SK-N-SH treated with all-trans-retinoic acid at 6 μM for 48 hours (cell line): ENCODE data around the gene LINS1.

ENCODE experiments used
- ARNTL ChIP-seq: fragments of 450-650 bp; formaldehyde crosslinking; IDR thresholded peaks from 2 replicates; pipeline ENCODE4 v1.5.0; 2020; ENCODE audit warnings: low read depth, mild to moderate bottlenecking, moderate library complexity, borderline replicate concordance
- ESRRG ChIP-seq: fragments of 250-450 bp; sonication (Bioruptor Pico); IDR thresholded peaks from 2 replicates; pipeline ENCODE4 v1.6.1; 2021; ENCODE audit warnings: mild to moderate bottlenecking
- RARB ChIP-seq: fragments of 250-450 bp; sonication (Bioruptor Pico); IDR thresholded peaks from 2 replicates; pipeline ENCODE4 v1.8.0; 2021; ENCODE audit warnings: mild to moderate bottlenecking, moderate library complexity
- ZFP3 ChIP-seq: fragments of 250-450 bp; sonication (Bioruptor Pico); IDR thresholded peaks from 2 replicates; pipeline ENCODE4 v1.5.0; 2020; ENCODE audit warnings: mild to moderate bottlenecking, moderate library complexity
- ZNF70 ChIP-seq: fragments of 450-650 bp; formaldehyde crosslinking; IDR thresholded peaks from 2 replicates; pipeline ENCODE4 v1.5.0; 2020; ENCODE audit warnings: mild to moderate bottlenecking, moderate library complexity
- ZNF8 ChIP-seq: fragments of 450-650 bp; formaldehyde crosslinking; IDR thresholded peaks from 2 replicates; pipeline ENCODE4 v1.5.0; 2020; ENCODE audit warnings: mild to moderate bottlenecking, moderate library complexity
- TF ChIP-seq, protein P1 (sequence below): fragments of 250-450 bp; sonication (Bioruptor Pico); IDR thresholded peaks from 2 replicates; pipeline ENCODE4 v1.5.0; 2020; ENCODE audit warnings: mild to moderate bottlenecking, moderate library complexity

DNA sequence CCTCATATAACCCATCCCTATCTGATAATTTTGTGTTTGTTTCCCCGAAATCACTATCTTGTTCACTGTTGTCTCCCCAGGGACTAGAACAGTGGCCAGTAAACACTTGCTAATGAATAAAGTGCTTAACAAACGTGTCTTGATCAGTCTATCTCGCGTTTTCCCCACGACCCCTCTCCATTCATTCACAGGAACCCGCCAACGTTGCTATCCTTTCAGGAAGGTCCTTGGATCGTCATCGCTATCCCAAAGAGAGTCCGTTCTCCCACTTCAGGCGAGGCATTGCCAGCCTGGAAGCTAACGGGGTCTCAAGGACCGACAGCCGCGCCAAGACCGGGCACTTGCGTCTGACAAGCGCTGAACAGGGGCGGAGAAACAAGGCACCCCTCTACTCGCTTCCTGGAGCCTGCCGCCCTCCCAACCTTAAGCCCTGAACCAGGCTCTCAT lies 344 bp downstream of the LINS1 start:
- TF ChIP-seq ARNTL: no peak
- TF ChIP-seq, protein P1, sequence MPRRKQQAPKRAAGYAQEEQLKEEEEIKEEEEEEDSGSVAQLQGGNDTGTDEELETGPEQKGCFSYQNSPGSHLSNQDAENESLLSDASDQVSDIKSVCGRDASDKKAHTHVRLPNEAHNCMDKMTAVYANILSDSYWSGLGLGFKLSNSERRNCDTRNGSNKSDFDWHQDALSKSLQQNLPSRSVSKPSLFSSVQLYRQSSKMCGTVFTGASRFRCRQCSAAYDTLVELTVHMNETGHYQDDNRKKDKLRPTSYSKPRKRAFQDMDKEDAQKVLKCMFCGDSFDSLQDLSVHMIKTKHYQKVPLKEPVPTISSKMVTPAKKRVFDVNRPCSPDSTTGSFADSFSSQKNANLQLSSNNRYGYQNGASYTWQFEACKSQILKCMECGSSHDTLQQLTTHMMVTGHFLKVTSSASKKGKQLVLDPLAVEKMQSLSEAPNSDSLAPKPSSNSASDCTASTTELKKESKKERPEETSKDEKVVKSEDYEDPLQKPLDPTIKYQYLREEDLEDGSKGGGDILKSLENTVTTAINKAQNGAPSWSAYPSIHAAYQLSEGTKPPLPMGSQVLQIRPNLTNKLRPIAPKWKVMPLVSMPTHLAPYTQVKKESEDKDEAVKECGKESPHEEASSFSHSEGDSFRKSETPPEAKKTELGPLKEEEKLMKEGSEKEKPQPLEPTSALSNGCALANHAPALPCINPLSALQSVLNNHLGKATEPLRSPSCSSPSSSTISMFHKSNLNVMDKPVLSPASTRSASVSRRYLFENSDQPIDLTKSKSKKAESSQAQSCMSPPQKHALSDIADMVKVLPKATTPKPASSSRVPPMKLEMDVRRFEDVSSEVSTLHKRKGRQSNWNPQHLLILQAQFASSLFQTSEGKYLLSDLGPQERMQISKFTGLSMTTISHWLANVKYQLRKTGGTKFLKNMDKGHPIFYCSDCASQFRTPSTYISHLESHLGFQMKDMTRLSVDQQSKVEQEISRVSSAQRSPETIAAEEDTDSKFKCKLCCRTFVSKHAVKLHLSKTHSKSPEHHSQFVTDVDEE: no peak
- TF ChIP-seq ESRRG (CRISPR knock-in tag): no peak
- TF ChIP-seq RARB (CRISPR knock-in tag): no peak
- no peak for TF ChIP-seq ZFP3 (CRISPR knock-in tag)
- no peak for TF ChIP-seq ZNF8 (CRISPR knock-in tag)
- no peak for TF ChIP-seq ZNF70 (CRISPR knock-in tag)
